ENCODE results near the gene CIROP.

Gene CIROP

GRCh38 chr14:23131482-23131881, 26.7 kb upstream of the CIROP start:
- TF ChIP-seq CTCF (IDR thresholded peaks at IDR 0.05; ENCODE audit: poor library complexity, severe bottlenecking) = no peak
- H3K27ac ChIP-seq (ENCODE audit: poor library complexity, severe bottlenecking) = no peak overlapping the region
- no peaks in the 10 kb centered on the region for H3K36me3 ChIP-seq (ENCODE audit: low read depth)
- H3K4me3 ChIP-seq (ENCODE audit: severe bottlenecking) = no peak overlapping the region
- H3K27me3 ChIP-seq (ENCODE audit: insufficient read depth, poor library complexity, severe bottlenecking) = no peaks in the 10 kb centered on the region
- no peaks in the 10 kb centered on the region for H3K9me3 ChIP-seq (ENCODE audit: severe bottlenecking)
- DNase-seq (ENCODE audit: low spot score) (no peak), ATAC-seq (ENCODE audit: low read depth) (no peak)
- no peaks in the 10 kb centered on the region for H3K4me1 ChIP-seq (ENCODE audit: insufficient read depth, poor library complexity, severe bottlenecking)

- no peak overlapping the region for H3K27ac ChIP-seq (ENCODE audit: poor library complexity, severe bottlenecking)
- ATAC-seq (ENCODE audit: low read depth) = no peak
- no peak overlapping the region for H3K4me3 ChIP-seq (ENCODE audit: severe bottlenecking)
- H3K36me3 ChIP-seq (ENCODE audit: low read depth) = no peaks in the 10 kb centered on the region
- no peaks in the 10 kb centered on the region for H3K4me1 ChIP-seq (ENCODE audit: insufficient read depth, poor library complexity, severe bottlenecking)
- H3K9me3 ChIP-seq (ENCODE audit: severe bottlenecking) = no peaks in the 10 kb centered on the region
- TF ChIP-seq CTCF (IDR thresholded peaks at IDR 0.05; ENCODE audit: poor library complexity, severe bottlenecking) = no peak
- no peak for DNase-seq (ENCODE audit: low spot score)
- no peaks in the 10 kb centered on the region for H3K27me3 ChIP-seq (ENCODE audit: insufficient read depth, poor library complexity, severe bottlenecking)
Observed at GRCh38 chr14:23130871-23131270, 26.1 kb upstream of the CIROP start.

GRCh38 chr14:23129759-23130316, 25.0 kb upstream of the CIROP start:
- Histone ChIP-seq H3K27me3 (ENCODE audit: insufficient read depth, poor library complexity, severe bottlenecking) (no peaks in the 10 kb centered on the region), H3K4me1 (ENCODE audit: insufficient read depth, poor library complexity, severe bottlenecking) (peaks cover 2% of the 10 kb centered on the region), H3K9me3 (ENCODE audit: severe bottlenecking) (no peaks in the 10 kb centered on the region), H3K36me3 (ENCODE audit: low read depth) (no peaks in the 10 kb centered on the region), H3K4me3 (ENCODE audit: severe bottlenecking) (no peak overlapping the region), H3K27ac (ENCODE audit: poor library complexity, severe bottlenecking) (no peak overlapping the region)
- peak; percentile 21; the same call in 1 of the 3 replicates for ATAC-seq (ENCODE audit: low read depth)
- DNase-seq (ENCODE audit: low spot score) = no peak
- no peak for TF ChIP-seq CTCF (IDR thresholded peaks at IDR 0.05; ENCODE audit: poor library complexity, severe bottlenecking)

- Histone ChIP-seq H3K27me3 (ENCODE audit: insufficient read depth, poor library complexity, severe bottlenecking) (no peaks in the 10 kb centered on the region), H3K36me3 (ENCODE audit: low read depth) (no peaks in the 10 kb centered on the region)
- no peak for ATAC-seq (ENCODE audit: low read depth)
Observed at GRCh38 chr14:23128969-23129758, 24.4 kb upstream of the CIROP start.

More at GRCh38 chr14:23128969-23129758, 24.4 kb upstream of the CIROP start:
- Histone ChIP-seq H3K27ac (ENCODE audit: poor library complexity, severe bottlenecking) (no peak overlapping the region), H3K4me3 (ENCODE audit: severe bottlenecking) (no peak overlapping the region), H3K4me1 (ENCODE audit: insufficient read depth, poor library complexity, severe bottlenecking) (peaks cover 2% of the 10 kb centered on the region), H3K9me3 (ENCODE audit: severe bottlenecking) (no peaks in the 10 kb centered on the region)
- no peak for DNase-seq (ENCODE audit: low spot score)
- TF ChIP-seq CTCF (IDR thresholded peaks at IDR 0.05; ENCODE audit: poor library complexity, severe bottlenecking) = no peak
